COLO668 (cell line): ENCODE measurements around the gene C7orf57.
"Not testable (repeated sequence)": the region's sequence is repeated elsewhere in the genome, so short reads cannot be mapped to it uniquely, and the experiment has no call there.

ENCODE experiments used
- DNase-seq: peaks from one replicate; lab custom pipeline; 2025; ENCODE audit not compliant: unreplicated experiment; lab: John Stamatoyannopoulos, UW

Gene C7orf57

DNA sequence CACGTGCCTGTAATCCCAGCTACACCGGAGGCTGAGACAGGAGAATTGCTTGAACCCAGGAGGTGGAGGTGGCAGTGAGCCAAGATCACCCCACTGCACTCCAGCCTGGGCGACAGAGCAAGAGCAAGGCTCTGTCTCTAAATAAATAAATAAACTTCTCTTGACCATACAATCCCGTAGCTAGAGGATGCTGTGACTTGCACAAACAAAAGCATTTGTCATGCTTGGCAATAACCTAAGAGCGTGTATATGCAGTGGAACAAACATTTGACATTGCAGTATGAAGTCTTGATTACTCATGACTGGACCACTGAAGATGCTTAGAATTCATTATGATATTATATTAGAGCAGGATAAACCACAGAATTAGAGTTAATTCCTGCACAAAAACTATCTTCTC, 1.4 kb upstream of the C7orf57 start:
- no peak for DNase-seq

DNA sequence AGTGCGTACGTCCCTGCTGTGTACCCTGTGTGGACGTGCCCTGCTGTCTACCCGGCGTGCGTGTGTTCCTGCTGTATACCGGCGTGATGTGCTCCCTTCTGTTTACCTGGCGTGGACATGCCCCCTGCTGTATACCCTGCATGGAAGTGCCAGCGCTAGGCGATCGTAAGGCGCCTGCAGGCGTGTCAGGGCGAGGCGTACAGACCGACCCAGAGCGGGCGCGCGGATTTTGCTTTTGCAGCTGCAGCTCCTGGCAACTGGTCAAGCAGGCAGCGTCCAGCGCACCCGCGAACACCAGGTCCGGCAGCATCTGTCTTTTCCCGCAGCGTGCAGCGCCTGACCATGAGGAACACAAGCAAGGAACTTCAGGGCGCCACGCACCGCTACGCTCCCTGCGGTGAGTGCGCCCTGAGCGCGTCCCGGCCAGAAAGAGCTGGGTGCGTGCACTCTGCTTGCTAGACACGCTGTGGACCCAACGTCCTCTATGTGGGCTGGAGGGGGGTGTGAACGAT, 680 bp downstream of the C7orf57 start:
- DNase-seq, result peak; percentile 66

DNA sequence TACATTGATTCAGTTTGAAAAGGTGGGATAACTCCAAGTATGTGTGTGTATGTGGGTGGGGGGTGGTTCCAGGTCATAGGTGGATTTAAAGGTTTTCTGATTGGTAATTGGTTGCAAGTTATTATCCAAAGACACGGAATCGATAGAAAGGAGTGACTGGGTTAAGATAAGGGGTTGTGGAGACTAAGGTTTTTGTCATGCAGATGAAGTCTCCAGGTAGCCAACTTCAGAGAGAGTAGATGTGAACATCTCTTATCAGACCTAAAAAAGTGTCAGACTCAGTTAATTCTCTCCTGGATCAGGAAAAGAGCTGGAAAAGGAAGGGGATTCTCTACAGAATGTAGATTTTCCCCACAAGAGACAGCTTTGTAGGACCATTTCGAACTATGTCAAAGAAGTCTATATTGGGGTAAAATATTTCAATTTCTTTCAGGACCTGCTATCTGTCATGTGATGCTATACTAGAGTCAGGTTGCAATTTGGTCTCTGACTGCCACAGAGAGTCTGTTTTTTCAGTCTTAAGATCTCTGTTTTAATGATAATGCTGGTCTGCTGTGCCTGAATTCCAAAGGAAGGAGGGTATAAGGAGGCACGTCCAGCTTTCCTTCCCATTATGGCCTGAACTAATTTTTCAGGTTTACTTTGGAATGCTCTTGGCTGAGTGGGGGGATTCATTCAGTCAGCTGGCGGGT, 3.6 kb downstream of the C7orf57 start:
- DNase-seq, result no peak

DNA sequence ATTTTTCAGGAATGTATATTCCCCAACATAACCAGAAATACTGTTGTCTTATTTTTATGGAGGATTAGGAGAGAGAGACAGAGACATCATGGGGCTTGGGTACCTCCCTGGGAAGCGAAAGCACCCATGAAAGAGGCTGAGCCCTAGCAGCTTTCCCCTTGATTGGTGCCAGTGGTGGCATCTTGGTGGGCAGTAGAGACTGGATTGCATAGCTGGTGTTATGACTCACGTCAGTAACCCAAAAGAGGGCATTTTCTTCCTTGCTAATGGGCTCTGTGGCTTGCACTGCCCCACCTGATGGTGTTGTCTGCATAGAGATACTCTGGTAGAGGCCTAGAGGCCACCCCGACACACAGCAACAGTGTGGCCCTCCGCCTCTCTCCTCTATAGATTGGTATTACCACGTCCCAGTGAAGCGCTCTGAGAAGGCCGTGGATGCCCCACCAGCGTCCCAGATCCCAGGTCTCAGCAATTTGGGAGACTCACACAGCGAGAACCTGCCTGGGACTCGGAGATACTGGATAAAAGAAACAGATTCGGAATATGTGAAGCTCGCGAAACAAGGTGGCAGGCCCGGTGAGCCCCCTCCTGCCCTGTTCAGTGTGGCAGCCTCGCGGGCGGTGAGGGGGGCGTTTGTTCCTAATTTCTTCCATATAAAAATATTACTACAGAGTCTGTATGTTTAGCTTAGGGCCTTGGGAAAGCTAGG, 5.8 kb downstream of the C7orf57 start:
- no peak for DNase-seq

GRCh38 chr7:48041653-48041970, 6.3 kb downstream of the C7orf57 start:
- no peak for DNase-seq

- no peak for DNase-seq
Observed at GRCh38 chr7:48042216-48042615, 6.9 kb downstream of the C7orf57 start.

DNA sequence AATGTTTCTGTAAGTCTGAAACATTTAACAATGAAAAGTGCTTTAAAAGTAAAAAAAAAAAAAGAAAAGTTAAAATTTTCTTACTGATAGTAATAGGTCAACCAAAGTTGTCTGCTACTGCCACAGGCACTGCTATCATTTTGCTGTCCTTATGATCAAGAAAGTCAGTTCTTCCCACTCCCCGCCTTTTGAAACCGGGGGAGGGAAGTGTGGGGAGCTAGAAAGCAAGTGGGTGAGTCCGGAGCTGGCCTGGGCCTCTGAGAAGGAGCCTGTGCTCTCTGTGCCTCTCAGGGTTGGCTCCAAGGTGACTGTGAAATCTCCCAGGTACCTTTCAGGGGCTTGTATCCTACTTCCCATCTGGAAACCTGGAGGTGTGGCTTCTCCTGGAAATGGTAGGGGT, 7.3 kb downstream of the C7orf57 start:
- no peak for DNase-seq

DNA sequence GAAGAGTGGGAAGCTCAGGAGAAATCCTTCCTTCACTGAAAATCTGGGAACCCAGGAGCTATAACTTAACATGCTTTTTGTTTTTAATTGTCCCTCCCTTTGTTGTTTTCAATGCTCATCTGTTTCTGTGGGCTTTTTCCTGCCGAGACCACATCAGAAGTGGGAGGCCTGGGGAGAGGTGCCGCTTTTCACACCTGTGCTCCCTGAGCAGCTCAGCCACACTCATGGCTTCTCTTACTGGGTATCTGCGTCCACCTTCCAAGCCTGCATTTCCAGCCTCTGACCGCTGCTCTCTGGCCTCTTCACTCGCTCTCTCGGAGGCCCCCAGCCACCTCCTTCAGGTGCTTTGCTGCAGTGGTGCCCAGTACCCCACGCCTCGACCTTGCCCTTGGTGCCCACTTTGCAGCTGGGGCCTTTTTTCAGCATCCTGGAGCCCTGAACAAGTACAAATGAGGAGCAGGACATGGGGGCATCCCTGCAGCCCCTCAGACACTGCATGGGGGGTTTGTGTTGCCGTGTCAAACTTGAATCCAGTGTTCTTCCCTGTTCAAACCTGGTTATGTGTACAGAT, 9.9 kb downstream of the C7orf57 start:
- no peak for DNase-seq

DNA sequence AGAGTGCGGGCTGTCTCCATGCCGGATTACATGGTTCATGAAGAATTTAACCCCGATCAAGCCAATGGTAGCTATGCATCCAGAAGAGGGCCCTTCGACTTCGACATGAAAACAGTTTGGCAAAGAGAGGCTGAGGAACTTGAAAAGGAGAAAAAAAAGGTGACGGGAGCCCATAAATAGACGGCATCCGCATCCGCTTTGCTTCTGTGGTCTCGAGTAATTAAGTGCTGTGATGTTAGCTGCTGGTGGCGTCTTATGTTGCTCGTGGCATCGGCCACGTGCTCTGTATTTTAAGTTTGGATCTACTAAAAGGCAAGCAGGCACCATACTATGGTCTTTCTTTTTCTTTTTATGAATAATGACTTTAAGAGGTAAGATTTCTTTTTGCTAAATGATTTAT, 11.1 kb downstream of the C7orf57 start:
- DNase-seq, result no peak

DNA sequence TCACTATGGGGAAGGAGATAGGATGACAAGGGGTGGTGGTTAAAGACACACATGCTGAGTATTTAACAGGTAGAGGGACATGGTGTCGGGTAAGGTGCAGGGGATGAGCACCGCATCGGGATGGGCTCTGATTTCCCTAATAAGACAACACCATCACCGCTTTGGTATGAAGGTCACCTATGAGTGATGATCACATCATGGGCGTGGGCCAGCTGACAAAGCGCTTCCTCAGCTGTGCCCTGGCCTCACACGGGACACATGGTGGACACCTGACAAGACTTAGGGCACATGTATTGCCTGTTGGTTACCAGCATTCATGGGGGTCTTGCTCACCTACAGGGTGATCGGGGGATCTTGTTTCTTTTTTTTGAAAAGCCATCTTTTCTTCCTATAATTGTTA, 12.8 kb downstream of the C7orf57 start:
- no peak for DNase-seq

DNA sequence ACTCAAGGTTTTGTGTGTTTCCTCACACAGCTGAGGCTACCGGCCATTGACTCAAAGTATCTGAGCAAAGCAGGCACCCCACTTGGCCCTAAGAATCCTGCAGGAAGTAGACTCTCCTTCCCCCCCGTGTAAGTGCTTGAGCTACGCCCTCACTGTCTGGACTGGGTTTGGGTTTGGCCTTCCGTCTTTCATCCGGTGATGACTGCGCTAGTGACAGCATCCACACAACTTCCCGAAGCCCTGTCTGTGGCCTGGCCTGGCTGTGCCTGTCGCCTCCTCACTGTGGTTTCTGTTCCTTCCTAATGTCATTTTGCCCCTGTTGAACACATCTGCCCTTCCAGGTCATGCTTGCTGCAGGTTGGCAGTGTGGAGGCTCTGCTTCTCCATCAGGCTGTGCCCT, 14.5 kb downstream of the C7orf57 start:
- no peak for DNase-seq

GRCh38 chr7:48052748-48053147, 17.4 kb downstream of the C7orf57 start:
- DNase-seq, result no peak

- no peak for DNase-seq
Observed at GRCh38 chr7:48053736-48054135, 18.4 kb downstream of the C7orf57 start.

- no peak for DNase-seq
Observed at GRCh38 chr7:48058990-48059389, 23.6 kb downstream of the C7orf57 start.

- no peak for DNase-seq
Observed at GRCh38 chr7:48059706-48060105, 24.4 kb downstream of the C7orf57 start.

DNA sequence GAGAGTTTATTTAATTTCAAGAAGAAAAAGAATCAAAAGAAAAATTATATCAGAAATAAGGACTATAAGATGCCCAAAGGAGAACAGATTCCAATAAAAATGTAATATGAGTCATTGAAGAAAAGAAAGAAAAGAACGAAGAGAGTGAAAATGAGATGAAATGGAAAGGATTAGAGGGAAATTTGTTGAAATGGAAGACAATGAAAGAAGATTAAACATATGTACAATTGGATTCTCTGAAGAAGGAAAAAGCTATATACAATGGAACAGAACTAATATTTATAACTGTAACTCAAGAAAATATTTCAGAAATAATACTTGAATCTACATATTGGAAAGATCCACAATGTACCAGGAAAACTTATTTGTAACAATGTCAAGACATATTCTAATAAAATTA, 28.6 kb downstream of the C7orf57 start:
- no peak for DNase-seq

DNA sequence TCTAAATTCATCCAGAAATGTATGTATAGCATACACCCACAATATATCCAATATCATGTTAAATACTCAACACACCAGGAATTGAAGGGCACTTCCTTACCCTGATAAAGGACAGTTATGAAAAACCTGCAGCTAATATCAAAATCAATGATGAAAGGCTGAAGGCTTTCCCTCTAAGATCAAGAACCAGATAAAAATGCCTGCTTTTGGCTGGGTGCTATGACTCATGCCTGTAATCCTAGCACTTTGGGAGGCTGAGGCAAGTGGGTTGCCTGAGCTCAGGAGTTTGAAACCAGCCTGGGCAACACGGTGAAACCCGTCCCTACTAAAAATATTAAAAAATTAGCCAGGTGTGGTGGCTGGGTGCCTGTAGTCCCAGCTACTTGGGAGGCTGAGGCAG, 32.1 kb downstream of the C7orf57 start:
- no peak for DNase-seq

- no peak for DNase-seq
Observed at GRCh38 chr7:48074204-48074654, 38.9 kb downstream of the C7orf57 start.

GRCh38 chr7:48077423-48077822, 42.1 kb downstream of the C7orf57 start:
- no peak for DNase-seq

- DNase-seq, result no peak
Observed at GRCh38 chr7:48078470-48078869, 43.1 kb downstream of the C7orf57 start.

DNA sequence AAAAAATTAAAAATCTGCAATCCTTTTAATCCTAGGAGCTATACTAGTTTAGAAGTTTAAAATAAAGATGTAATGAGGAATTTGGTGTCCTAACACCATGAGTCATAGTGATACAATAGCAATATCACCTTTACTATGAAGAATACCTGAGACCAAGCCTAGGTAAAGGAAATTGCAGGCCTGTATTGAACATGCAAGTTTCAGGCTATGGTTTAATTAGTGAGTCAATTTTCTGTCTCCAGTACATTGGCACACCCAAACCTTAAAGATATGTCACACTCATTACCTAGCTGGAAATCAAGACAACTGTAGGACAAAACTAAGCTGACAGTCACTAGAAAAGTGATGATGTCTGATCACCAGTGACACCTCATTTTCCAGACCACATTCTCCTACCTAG, 47.0 kb downstream of the C7orf57 start:
- DNase-seq, result not testable (repeated sequence)

DNA sequence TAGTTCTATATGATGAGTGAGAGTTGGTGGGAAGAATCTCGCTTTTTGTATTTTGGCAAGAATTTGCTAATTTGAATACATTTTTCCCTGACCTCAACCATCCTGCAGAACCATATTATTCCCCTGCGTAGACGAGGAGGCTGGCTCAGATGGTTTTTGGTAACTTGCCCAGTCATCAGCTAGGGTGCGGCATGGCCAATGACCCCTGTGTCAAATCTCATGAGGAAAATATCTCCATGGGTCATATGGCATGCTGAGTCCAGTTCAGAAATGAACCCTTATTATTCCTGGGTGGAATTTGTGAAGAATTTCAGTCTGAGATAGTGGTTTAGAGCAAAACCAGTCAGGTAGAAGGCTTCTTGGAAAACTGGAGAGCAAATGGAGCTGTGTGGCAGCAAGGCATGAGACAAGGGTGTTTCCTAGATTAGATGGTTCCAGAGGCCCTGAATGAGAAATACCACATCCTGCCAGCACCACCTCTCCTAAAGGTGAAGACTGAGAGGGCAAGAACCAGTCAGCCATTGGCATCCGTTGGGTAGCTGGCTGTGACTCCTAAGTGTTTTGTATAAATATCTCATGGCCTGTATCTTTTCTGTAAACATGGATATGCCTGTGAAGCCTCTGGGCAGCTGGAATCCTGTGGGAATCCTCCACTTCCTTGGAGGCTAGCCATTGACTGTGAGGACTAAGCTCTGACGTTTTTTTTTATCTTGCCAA, 47.9 kb downstream of the C7orf57 start:
- no peak for DNase-seq
